Endothelial cell of umbilical vein (primary cell): ENCODE results near the gene RPS8. TPM values are rescaled to one million over a fixed set of nuclear protein-coding genes. Genes with fewer than 3 reads are reported as not detected.

Experiments
- BruUV-seq: library from RNA; stranded (reverse); fragments of 400-500 nt; replicated peaks from 2 replicates; lab custom pipeline; 2021; lab: Mats Ljungman, UMichigan
- CTCF ChIA-PET: fragments of 300-600, 350-600 bp; sonication (Branson Sonifier 250); formaldehyde crosslinking; loops from one replicate; lab custom pipeline; 2021; ENCODE audit warnings: antibody characterized with exemption, inconsistent platforms; lab: Charles Lee
- POLR2A ChIA-PET: fragments of 300-600, 350-600 bp; sonication (Branson Sonifier 250); formaldehyde crosslinking; loops from one replicate; lab custom pipeline; 2021; ENCODE audit warnings: antibody characterized with exemption, inconsistent platforms; lab: Charles Lee
- DNase-seq: peaks from one replicate; pipeline ENCODE4 v3.0.0-alpha.2; 2011; ENCODE audit warnings: low read depth, low spot score
- FAIRE-seq: peaks from 2 replicates; lab custom pipeline; 2011; peaks lifted over from hg19 to GRCh38; lab: Jason Lieb, UNC
- H2AFZ ChIP-seq: 2 replicates; pipeline ENCODE4 v1.6.0; 2012; ENCODE audit warnings: low read depth, low read length, control low read depth, inconsistent platforms
- H3K27ac ChIP-seq: 2 replicates; pipeline ENCODE4 v1.5.1; 2011; ENCODE audit warnings: low read depth, mild to moderate bottlenecking, control low read depth, low read length, moderate library complexity; ENCODE audit not compliant: insufficient read depth
- H3K27me3 ChIP-seq, 2 experiments: 2 replicates each; pipeline versions ENCODE4 v1.6.0 to v1.6.1; 2011; ENCODE audit warnings: low read length in 2 of 2, mixed read lengths in 1 of 2; ENCODE audit not compliant: control insufficient read depth in 2 of 2, insufficient read depth in 2 of 2
- H3K36me3 ChIP-seq, 2 experiments: 2 replicates in 1 of 2; 3 replicates in 1 of 2; pipeline ENCODE4 v1.5.1; 2011; ENCODE audit warnings: low read length in 2 of 2, mild to moderate bottlenecking in 1 of 2, moderate library complexity in 1 of 2; ENCODE audit not compliant: control insufficient read depth in 2 of 2, insufficient read depth in 2 of 2; ENCODE audit errors: extremely low read depth in 1 of 2
- H3K4me1 ChIP-seq: 3 replicates; pipeline ENCODE4 v1.5.1; 2011; ENCODE audit warnings: mild to moderate bottlenecking, low read length; ENCODE audit not compliant: control insufficient read depth, insufficient read depth; ENCODE audit errors: extremely low read depth
- H3K4me2 ChIP-seq: 2 replicates; pipeline ENCODE4 v1.6.1; 2011; ENCODE audit warnings: low read length, control low read depth, mixed read lengths; ENCODE audit not compliant: insufficient read depth
- H3K4me3 ChIP-seq, 3 experiments: fragments of 200-600 bp in 1 of 3; sonication (generic), shearing (Covaris generic) in 1 of 3; replicated peaks in 1 of 3; 2 replicates each; pipeline ENCODE4 v1.5.1; 2011 to 2016; ENCODE audit warnings: control low read depth in 3 of 3, low read length in 3 of 3, mild to moderate bottlenecking in 2 of 3, inconsistent platforms in 1 of 3, low read depth in 1 of 3, moderate library complexity in 1 of 3; ENCODE audit not compliant: insufficient read depth in 1 of 3
- H3K79me2 ChIP-seq: 2 replicates; pipeline ENCODE4 v1.6.0; 2012; ENCODE audit warnings: low read length, inconsistent platforms; ENCODE audit not compliant: control insufficient read depth, insufficient read depth
- H3K9ac ChIP-seq: replicated peaks from 2 replicates; pipeline ENCODE3; 2011; ENCODE audit warnings: low read length, control low read depth; ENCODE audit not compliant: insufficient read depth; ENCODE audit errors: extremely low read depth
- H3K9me1 ChIP-seq: replicated peaks from 3 replicates; pipeline ENCODE4 v1.6.0; 2011; ENCODE audit warnings: mild to moderate bottlenecking, low read length; ENCODE audit not compliant: control insufficient read depth, insufficient read depth; ENCODE audit errors: extremely low read depth
- H3K9me3 ChIP-seq: replicated peaks from 2 replicates; pipeline ENCODE4 v1.5.1; 2012; ENCODE audit warnings: low read length, inconsistent platforms; ENCODE audit not compliant: control insufficient read depth, insufficient read depth
- H4K20me1 ChIP-seq: replicated peaks from 2 replicates; pipeline ENCODE3; 2011; ENCODE audit warnings: mild to moderate bottlenecking, low read length; ENCODE audit not compliant: control insufficient read depth, insufficient read depth; ENCODE audit errors: extremely low read depth
- CTCF ChIP-seq, 2 donors: IDR thresholded peaks; 1 replicate in 1 of 2; 2 replicates in 1 of 2; pipeline ENCODE4 v1.5.1; 2011; ENCODE audit warnings: low read length in 2 of 2, mild to moderate bottlenecking in 2 of 2, moderate library complexity in 2 of 2, control low read depth in 1 of 2, inconsistent platforms in 1 of 2, low read depth in 1 of 2; ENCODE audit not compliant: insufficient read depth in 1 of 2; ENCODE audit errors: extremely low read depth in 1 of 2
- EZH2 ChIP-seq: IDR thresholded peaks from 2 replicates; pipeline ENCODE4 v1.6.1; 2012; ENCODE audit warnings: borderline replicate concordance, low read depth, mild to moderate bottlenecking, moderate library complexity, low read length, inconsistent platforms; ENCODE audit not compliant: severe bottlenecking
- FOS ChIP-seq: IDR thresholded peaks from 2 replicates; pipeline ENCODE4 v1.6.1; 2011; ENCODE audit warnings: mild to moderate bottlenecking, low read length, moderate library complexity, borderline replicate concordance; ENCODE audit not compliant: insufficient read depth
- GATA2 ChIP-seq: IDR thresholded peaks from 2 replicates; pipeline ENCODE4 v1.7.0; 2011; ENCODE audit warnings: low read depth, mild to moderate bottlenecking, moderate library complexity, mixed read lengths, low read length; ENCODE audit not compliant: insufficient read length, insufficient read depth
- JUN ChIP-seq: IDR thresholded peaks from 2 replicates; pipeline ENCODE4 v1.6.1; 2011; ENCODE audit warnings: borderline replicate concordance, low read depth; ENCODE audit not compliant: insufficient read length, insufficient read depth
- MAX ChIP-seq: IDR thresholded peaks from 2 replicates; pipeline ENCODE4 v1.6.1; 2011; ENCODE audit not compliant: insufficient read depth, insufficient read length
- MYC ChIP-seq: IDR thresholded peaks from one replicate; pipeline ENCODE4 v1.6.1; 2011; ENCODE audit warnings: mild to moderate bottlenecking, low read depth, low read length
- POLR2A ChIP-seq: IDR thresholded peaks from 2 replicates; pipeline ENCODE4 v1.6.1; 2012; ENCODE audit warnings: low read depth, mild to moderate bottlenecking, control low read depth, low read length
- POLR2AphosphoS5 ChIP-seq: IDR thresholded peaks from 2 replicates; pipeline ENCODE4 v1.6.1; 2012; ENCODE audit warnings: low read depth, mild to moderate bottlenecking, control low read depth, low read length, moderate library complexity; ENCODE audit not compliant: insufficient read depth
- dilution Hi-C: fragments of 300-500 bp; cut with MboI; formaldehyde crosslinking; loops from one replicate; pipeline ENCODE4 v1.15.0; 2019; ENCODE audit warnings: low sequenced_read_pairs; ENCODE audit not compliant: extremely low pct_ligation_motif_present
- intact Hi-C: fragments of 100-400 bp; cut with micrococcal nuclease; formaldehyde crosslinking; loops from one replicate; pipeline ENCODE4 v1.10.0; 2022
- polyA plus RNA-seq, 4 experiments: library from polyadenylated mRNA; depleted of rRNA in 3 of 4; stranded (reverse) in 3 of 4; unstranded in 1 of 4; fragments of >200 nt; gene quantifications; 2 replicates each; pipeline versions ENCODE4 v1.2.1 to v1.2.3, GENCODE V29; 2011 to 2012; ENCODE audit warnings: missing spikeins in 1 of 4
- total RNA-seq: library from RNA; stranded (reverse); gene quantifications from 2 replicates; pipeline ENCODE4 v1.2.3, GENCODE V29; 2021

The RPS8 gene
- total and polyA plus RNA-seq, 2 donors (not counting 3 experiments of a cell fraction or from before 2014, with no cell fraction given): 1,842 to 2,306 TPM

GRCh38 chr1:44808938-44809917 is 33.9 kb downstream of the RPS8 start:
- Histone ChIP-seq H2AFZ (no peak overlapping the region), H3K4me1 (peaks cover 67% of the 10 kb centered on the region), H3K9me3 (no peaks in the 10 kb centered on the region), H3K27ac (peak overlapping the region; percentile 100), H3K4me3 (peak overlapping the region in 2 of 3 experiments; percentile 50 to 60), H3K27me3 (no peaks in the 10 kb centered on the region), H3K4me2 (peak overlapping the region; percentile 71), H3K9me1 (no peaks in the 10 kb centered on the region), H3K36me3 (peaks cover 0 to 18% of the 10 kb centered on the region in 2 experiments), H4K20me1 (no peaks in the 10 kb centered on the region), H3K9ac (peak overlapping the region; percentile 99), H3K79me2 (peaks cover 36% of the 10 kb centered on the region)
- CTCF ChIA-PET: interaction anchor here (0.6 to 3.0 kb wide), 11 partner anchors 9 to 202 kb away, joined by 3 to 50 read pairs (median 6); partner anchors contain the start of genes BEST4, HECTD3, PLK3 and RNU5D-1
- intact Hi-C loops (loop anchor here (10.0 kb wide), 1 partner anchor 876 kb away; the partner anchor contains the start of genes GPBP1L1 and TMEM69), dilution Hi-C loops (no loop called here)
- TF ChIP-seq FOS: no peak
- TF ChIP-seq EZH2: no peak
- TF ChIP-seq JUN: no peak
- TF ChIP-seq POLR2A: peak; percentile 78
- peak; percentile 64 for TF ChIP-seq POLR2AphosphoS5
- peak in 1 of 2 donors; percentile 20 for TF ChIP-seq CTCF (IDR thresholded peaks at IDR 0.05; ENCODE audit: extremely low read depth in 1 of 2, insufficient read depth in 1 of 2, low read depth in 1 of 2, low read length in 2 of 2)
- no peak for TF ChIP-seq MYC
- TF ChIP-seq MAX: no peak
- no peak for TF ChIP-seq GATA2
- BruUV-seq: TSS peak; percentile 56
- POLR2A ChIA-PET: interaction anchor here (1.0 to 4.3 kb wide), 5 partner anchors 9 to 34 kb away, joined by 6 to 97 read pairs (median 13); partner anchors contain the start of genes PLK3 and RPS8
- FAIRE-seq: peak; percentile 69
- DNase-seq: peak; percentile 53
